Activated naive CD4-positive, alpha-beta T cell treated with anti-CD3 and anti-CD28 coated beads, Interleukin-2, amount 50 U/mL, for 72 hours (primary cell): ENCODE results near the gene UNG. TPM values are rescaled to one million over a fixed set of nuclear protein-coding genes. Genes with fewer than 3 reads are reported as not detected.
A peak's percentile ranks its signal among the peaks of the same experiment; 100 is the strongest.

Experiments used
- ATAC-seq, 2 donors: fragments of 150-1000 bp; cut with Tn5 transposase; 2 replicates each; pipeline ENCODE4 v1.10.0; 2021; ENCODE audit warnings: mild to moderate bottlenecking in 2 of 2, moderate library complexity in 2 of 2
- DNase-seq, 2 donors: peaks; one replicate each; pipeline ENCODE4 v3.0.0; 2021 to 2022; ENCODE audit warnings: low spot score in 2 of 2
- H3K27ac Mint-ChIP-seq, 2 donors: one replicate each; pipeline ENCODE4 v1.8.0; 2022; ENCODE audit warnings: mild to moderate bottlenecking in 2 of 2, mixed read lengths in 2 of 2
- H3K36me3 Mint-ChIP-seq, 2 donors: one replicate each; pipeline ENCODE4 v1.8.0; 2022; ENCODE audit warnings: mixed read lengths in 2 of 2
- H3K9me3 Mint-ChIP-seq, 2 donors: one replicate each; pipeline ENCODE4 v1.8.0; 2022; ENCODE audit warnings: mixed read lengths in 2 of 2
- total RNA-seq, 2 donors: library from RNA; stranded (reverse); gene quantifications; one replicate each; pipeline ENCODE4 v1.2.3, GENCODE V29; 2022

The UNG gene
- total RNA-seq, 2 donors from 2014 or later: 49.3 to 74.9 TPM

DNA sequence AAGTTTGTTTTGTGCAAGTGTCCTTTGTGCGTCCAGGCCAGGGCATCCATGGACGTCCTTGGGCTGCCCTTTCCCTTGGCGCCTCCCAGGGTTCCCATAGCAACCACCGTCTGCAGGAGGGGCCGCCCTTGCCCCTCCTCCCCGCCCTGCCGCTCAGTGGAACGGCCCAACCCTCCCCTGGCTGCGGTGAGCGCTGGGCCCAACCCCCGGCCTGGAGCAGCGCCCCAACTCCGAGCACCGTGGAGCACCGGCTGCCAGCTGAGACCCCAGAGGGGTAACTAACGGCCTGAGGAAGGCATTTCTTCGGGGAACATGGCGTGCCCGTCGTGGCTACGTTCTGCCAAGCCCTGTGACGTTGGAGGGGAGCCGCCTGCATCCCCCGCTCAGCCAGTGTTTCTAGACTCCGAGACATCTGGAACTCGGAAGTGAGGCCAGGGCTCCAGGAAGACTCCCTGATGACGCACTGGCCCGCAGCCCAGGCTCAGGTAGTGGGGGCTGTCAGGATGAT lies 13.6 kb downstream of the UNG start:
- peaks cover 0 to 11% of the 10 kb centered on the region in 2 donors for H3K36me3 Mint-ChIP-seq
- no peaks in the 10 kb centered on the region for H3K9me3 Mint-ChIP-seq
- ATAC-seq: peak; percentile 85 to 90
- peak; percentile 47 to 59 for DNase-seq
- peak overlapping the region; percentile 68 to 85 for H3K27ac Mint-ChIP-seq

DNA sequence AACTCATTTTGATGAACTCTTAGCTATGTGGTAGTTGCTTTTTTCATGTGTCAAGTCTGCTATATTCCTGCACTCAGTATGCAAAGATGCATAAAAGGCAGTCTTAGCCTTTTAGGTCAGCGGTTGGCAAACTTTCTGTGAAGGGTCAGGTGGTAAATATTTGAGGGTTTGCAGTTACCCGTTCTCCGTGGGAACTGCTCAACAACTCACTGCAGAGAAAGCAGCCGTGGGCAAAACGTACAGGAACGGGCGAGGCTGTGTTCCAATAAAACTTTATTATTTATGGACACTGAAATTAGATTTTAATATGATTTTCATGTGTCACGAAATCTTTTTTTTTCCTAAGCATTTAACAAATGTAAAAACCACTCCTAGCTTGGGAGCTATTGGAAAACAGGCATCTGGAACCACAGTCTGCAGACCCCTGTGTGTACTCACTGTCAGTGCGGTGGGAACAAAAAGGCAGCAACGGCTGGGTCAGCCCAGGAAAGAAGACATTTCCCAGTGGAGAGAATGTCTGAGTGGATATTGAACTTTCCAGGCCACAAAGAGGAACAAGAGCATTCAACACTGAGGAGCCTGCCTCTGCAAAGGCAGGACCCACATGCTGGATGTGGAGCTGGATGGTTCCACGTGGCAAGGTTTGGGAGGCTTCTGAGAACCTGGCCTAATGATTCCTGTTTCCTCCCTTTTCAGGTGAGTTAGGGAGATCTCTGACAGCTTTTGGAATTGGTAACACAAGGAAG lies 15.5 kb downstream of the UNG start:
- H3K9me3 Mint-ChIP-seq: no peaks in the 10 kb centered on the region
- ATAC-seq: no peak
- no peak for DNase-seq
- peaks cover 0 to 7% of the 10 kb centered on the region in 2 donors for H3K36me3 Mint-ChIP-seq
- H3K27ac Mint-ChIP-seq: no peak overlapping the region

GRCh38 chr12:109113661-109114321 lies 16.4 kb downstream of the UNG start:
- no peak overlapping the region for H3K27ac Mint-ChIP-seq
- ATAC-seq: no peak
- DNase-seq: no peak
- H3K9me3 Mint-ChIP-seq: no peaks in the 10 kb centered on the region
- H3K36me3 Mint-ChIP-seq: peaks cover 0 to 5% of the 10 kb centered on the region in 2 donors

DNA sequence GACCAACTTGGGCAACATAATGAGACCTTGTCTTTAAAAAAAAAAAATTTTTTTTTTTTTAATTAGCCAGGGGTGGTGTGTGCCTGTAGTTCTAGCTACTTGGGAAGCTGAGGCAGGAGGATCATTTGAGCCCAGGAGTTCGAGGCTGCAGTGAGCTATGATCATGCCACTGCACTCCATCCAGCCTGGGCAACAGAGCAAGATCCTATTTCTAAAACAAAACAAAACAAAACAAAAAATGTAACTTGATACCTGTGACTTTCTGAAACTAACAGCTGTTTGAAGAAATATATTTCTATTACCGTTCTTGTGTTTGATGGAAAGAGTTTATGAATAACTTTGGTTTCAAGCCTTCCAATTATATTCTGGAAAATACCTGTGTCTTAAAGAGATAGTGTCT lies 17.2 kb downstream of the UNG start:
- ATAC-seq: no peak

GRCh38 chr12:109115404-109115757 lies 18.0 kb downstream of the UNG start:
- peaks cover 0 to 5% of the 10 kb centered on the region in 2 donors for H3K36me3 Mint-ChIP-seq
- H3K27ac Mint-ChIP-seq: no peak overlapping the region
- no peak for DNase-seq
- no peak for ATAC-seq
- no peaks in the 10 kb centered on the region for H3K9me3 Mint-ChIP-seq

More for the DNA sequence above, 17.2 kb downstream of the UNG start:
- DNase-seq: no peak
- peak overlapping the region in 1 of 2 donors; percentile 26 for H3K27ac Mint-ChIP-seq
- no peaks in the 10 kb centered on the region for H3K9me3 Mint-ChIP-seq
- H3K36me3 Mint-ChIP-seq: peaks cover 0 to 5% of the 10 kb centered on the region in 2 donors

GRCh38 chr12:109115758-109116610 lies 18.6 kb downstream of the UNG start, which contains the start of gene ACACB:
Gene ACACB (plus strand): TSS chr12:109116587. CDS start chr12:109139406, 22,819 bp downstream.
- ATAC-seq: no peak
- H3K9me3 Mint-ChIP-seq: no peaks in the 10 kb centered on the region
- H3K27ac Mint-ChIP-seq: no peak within 1 kb of the TSS
- peaks cover 0 to 5% of the 10 kb centered on the region in 2 donors for H3K36me3 Mint-ChIP-seq
- DNase-seq: no peak

DNA sequence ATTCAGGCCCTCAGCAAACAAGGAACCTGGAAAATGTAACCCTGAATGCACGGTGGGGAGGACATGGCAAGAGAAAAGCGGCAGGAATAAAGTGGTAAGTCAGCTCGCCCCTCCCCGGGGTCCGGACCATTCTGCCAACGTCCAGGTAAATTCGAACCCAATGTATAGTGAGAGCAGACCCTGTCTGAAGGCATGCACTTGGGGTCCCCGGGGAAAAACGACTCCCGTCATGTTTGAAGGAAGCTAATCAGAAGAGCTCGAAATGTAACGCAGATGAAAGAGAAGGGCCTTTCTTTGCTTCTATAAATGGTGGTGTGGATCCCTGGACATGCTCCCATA lies 19.2 kb downstream of the UNG start:
- DNase-seq (no peak), ATAC-seq (no peak)
- no peaks in the 10 kb centered on the region for H3K9me3 Mint-ChIP-seq
- no peak overlapping the region for H3K27ac Mint-ChIP-seq
- peaks cover 0 to 5% of the 10 kb centered on the region in 2 donors for H3K36me3 Mint-ChIP-seq

DNA sequence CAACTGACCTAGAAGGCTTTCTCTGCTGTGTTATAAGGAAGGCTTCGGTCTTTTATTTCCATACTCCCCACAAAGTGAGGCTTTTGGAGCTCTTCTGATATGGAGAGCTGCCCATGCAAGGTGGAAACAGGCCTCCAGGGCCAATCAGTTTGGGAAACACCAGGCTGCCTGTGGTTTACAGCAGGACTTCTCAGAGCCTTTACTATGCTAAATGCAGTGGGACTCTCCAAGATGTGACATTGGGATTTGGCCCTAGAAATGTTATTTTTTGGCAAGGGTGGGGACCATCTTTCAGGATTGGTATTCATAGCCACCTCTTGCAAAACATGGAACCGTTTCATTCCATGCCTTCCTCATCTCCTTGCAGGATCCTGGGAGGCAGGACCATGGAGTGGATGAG lies 22.7 kb downstream of the UNG start:
- DNase-seq (no peak), ATAC-seq (no peak)
- H3K9me3 Mint-ChIP-seq: no peaks in the 10 kb centered on the region
- H3K36me3 Mint-ChIP-seq: no peaks in the 10 kb centered on the region
- H3K27ac Mint-ChIP-seq: no peak overlapping the region

DNA sequence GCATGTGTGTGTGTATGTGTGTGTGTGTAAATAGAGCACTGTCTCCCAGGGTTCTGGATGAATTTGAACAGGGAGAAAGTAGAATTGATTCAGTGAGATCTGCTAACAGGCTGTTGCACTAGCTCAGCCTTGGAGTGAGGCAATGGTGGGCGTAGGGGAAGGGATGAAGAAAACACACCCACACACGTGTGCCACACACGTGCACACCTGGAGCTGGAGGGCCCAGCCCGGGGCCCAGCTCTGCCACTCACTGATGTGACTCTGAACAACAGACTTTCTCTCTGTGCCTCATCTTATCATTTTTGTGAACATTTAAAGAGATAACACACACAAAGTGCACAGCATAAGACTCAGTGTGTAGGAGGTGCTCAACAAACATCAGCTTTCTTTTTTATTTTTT lies 23.2 kb downstream of the UNG start:
- Mint-ChIP-seq H3K36me3 (no peaks in the 10 kb centered on the region), H3K27ac (no peak overlapping the region), H3K9me3 (no peaks in the 10 kb centered on the region)
- no peak for ATAC-seq
- no peak for DNase-seq

DNA sequence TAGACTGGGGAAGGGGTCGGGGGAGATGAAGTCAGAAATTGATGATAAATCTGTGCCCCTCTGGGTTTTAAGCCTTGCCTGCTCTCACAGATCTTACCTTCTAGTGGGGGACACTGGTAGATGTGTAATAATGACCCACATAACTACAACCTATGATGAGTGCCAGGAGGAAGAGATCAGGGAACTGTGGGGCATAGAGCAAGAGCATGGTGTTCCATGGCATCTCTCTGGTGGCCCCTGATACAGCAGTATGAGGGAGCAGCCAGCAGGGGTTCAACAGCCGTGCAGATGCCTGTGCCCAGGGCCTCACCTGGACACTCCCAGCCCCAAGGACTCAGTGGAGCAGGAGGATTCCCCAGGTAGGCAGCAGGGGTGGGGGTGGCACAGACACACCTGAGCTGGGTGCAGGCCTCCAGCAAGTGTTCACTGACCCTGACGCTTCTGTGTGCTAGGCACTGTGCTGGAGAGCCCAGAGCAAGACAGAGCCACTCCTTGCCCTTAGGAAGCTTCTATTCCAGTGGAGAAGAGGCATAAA lies 24.0 kb downstream of the UNG start:
- H3K36me3 Mint-ChIP-seq: no peaks in the 10 kb centered on the region
- no peak overlapping the region for H3K27ac Mint-ChIP-seq
- DNase-seq (no peak), ATAC-seq (no peak)
- H3K9me3 Mint-ChIP-seq: no peaks in the 10 kb centered on the region

GRCh38 chr12:109124878-109125648 lies 27.7 kb downstream of the UNG start:
- DNase-seq (no peak), ATAC-seq (no peak)
- Mint-ChIP-seq H3K9me3 (no peaks in the 10 kb centered on the region), H3K36me3 (no peaks in the 10 kb centered on the region), H3K27ac (no peak overlapping the region)

DNA sequence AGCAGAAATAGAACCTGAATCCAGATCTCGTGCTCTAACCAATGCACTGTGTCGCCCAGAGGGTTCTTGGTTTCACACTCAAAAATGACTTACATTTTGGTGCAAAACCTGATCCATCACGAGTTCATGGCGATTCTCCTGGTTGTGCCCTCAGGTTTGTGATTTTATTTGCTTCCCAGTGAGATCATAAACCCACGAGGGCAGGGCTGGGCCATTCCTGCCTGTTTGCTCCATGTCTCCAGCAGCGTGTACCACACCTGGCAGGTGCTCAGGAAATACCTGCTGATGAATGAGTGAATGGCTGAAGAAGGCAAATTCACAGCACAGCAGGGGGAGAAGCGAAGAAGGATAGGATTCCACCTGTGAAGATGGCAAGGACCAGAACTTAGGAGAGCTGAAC lies 28.4 kb downstream of the UNG start:
- ATAC-seq (no peak), DNase-seq (no peak)
- no peaks in the 10 kb centered on the region for H3K9me3 Mint-ChIP-seq
- no peaks in the 10 kb centered on the region for H3K36me3 Mint-ChIP-seq
- H3K27ac Mint-ChIP-seq: no peak overlapping the region

DNA sequence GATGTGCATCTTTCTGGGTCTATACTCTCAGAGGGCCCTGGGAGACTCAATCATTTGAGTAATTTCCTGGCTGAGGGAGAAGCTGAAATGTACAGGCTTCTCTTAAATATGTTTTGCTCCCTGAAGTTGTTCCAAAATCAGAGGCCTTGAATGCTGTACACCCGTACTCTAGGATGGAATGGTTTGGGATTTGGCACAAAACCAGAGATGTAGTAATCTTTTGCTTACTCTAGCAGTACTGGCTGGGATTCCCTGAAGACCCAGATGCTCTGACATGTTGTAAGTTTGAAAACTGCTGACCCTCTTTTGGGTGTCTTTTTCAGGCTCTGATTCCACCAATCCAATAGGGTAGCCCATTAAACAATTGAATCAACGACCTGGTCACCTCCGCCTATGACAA lies 29.4 kb downstream of the UNG start:
- no peak for DNase-seq

DNA sequence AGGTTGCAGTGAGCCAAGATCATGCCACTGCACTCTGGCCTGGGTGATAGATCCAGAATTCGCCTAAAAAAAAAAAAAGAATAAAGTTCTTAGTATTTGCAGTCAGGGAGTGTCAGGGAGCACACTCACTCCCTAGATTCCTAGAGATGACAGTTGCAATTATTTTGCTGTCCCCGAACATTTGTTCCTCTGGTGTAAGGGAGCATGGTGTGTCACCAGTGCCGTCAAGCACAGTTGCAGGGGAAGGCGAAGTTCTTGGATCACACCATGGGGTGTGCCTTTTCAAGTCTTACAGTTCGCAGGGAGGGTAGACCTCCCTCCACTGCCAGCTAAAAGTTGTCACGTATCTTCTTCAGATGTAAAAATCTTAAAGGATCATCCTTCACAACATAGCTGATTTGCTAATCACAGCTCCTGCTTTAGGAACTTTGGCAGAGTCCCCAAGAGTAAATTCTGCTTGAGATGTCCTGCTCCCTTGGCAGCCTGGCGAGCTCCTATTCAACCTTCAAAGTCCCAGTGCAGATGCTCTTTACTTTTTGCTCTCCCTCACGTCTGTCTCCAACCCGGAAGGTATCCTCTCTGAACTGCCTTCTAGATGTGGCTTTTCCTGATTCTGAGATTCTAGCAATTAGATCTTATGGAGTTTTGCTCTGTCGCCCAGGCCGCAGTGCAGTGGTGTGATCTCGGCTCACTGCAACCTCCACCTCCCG lies 30.3 kb downstream of the UNG start:
- DNase-seq (no peak), ATAC-seq (no peak)
- no peaks in the 10 kb centered on the region for H3K9me3 Mint-ChIP-seq
- no peak overlapping the region for H3K27ac Mint-ChIP-seq
- no peaks in the 10 kb centered on the region for H3K36me3 Mint-ChIP-seq

More for the DNA sequence above, 29.4 kb downstream of the UNG start:
- no peak for ATAC-seq
- Mint-ChIP-seq H3K36me3 (no peaks in the 10 kb centered on the region), H3K27ac (no peak overlapping the region), H3K9me3 (no peaks in the 10 kb centered on the region)

GRCh38 chr12:109130297-109131153 lies 33.1 kb downstream of the UNG start:
- H3K27ac Mint-ChIP-seq: no peak overlapping the region
- DNase-seq: no peak
- no peak for ATAC-seq
- H3K9me3 Mint-ChIP-seq: peaks cover 0 to 4% of the 10 kb centered on the region in 2 donors
- H3K36me3 Mint-ChIP-seq: no peaks in the 10 kb centered on the region
